Measurements from ENCODE around the gene LEMD3. TPM values are rescaled to one million over a fixed set of nuclear protein-coding genes. Genes with fewer than 3 reads are reported as not detected.
A peak's percentile ranks its signal among the peaks of the same experiment; 100 is the strongest.

The LEMD3 gene
- total RNA-seq (2021; ENCODE audit: unreplicated experiment) (26.9 TPM), Bru-seq, nascent RNA (percentile 83 among the genes with signal in this experiment), BruChase-seq, experiment 1, labeled RNA remaining after a 2-hour chase (percentile 80 among the genes with signal in this experiment), BruChase-seq, experiment 2, labeled RNA remaining after a 6-hour chase (percentile 68 among the genes with signal in this experiment)
- polyA plus RNA-seq (2012; ENCODE audit: insufficient read length), result 11.2 TPM
- long read RNA-seq, full-length matches to known transcripts, result 42 of 56 reads
- long read RNA-seq, partial matches to known transcripts, result 8 of 56 reads
- long read RNA-seq, other reads (novel, unspliced or antisense), result 6 of 56 reads

DNA sequence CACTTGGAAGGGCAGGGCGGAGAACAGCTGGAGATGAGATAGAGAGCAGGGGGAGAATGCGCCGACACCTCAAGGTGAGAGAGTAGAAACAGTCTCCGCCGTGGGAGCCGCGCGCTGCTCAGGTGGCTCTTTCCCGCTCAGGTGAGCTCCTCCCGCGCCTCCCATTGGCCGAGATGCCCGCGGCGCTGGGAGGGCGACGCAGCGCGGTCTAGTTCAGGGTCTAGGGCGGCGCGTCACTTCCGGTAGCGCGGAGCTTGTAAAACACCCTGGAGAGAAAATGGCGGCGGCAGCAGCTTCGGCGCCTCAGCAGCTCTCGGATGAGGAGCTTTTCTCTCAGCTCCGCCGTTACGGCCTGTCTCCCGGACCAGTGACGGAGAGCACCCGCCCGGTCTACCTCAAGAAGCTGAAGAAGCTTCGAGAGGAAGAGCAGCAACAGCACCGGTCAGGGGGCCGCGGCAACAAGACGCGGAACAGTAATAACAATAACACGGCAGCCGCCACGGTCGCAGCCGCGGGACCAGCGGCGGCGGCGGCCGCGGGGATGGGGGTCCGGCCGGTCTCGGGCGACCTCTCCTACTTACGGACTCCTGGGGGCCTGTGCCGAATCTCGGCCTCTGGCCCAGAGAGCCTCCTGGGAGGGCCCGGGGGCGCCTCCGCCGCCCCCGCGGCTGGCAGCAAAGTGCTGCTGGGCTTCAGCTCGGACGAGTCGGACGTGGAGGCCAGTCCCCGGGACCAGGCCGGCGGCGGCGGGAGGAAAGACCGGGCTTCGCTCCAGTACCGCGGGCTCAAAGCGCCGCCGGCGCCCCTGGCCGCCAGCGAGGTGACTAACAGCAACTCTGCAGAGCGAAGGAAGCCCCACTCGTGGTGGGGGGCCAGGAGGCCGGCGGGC lies at the start of gene LEMD3:
Gene LEMD3, plus strand, starts transcription at position 264 of the 889 bp plus-strand sequence. Its CDS starts 14 bp downstream, at position 278.
- Histone ChIP-seq H3K4me1 (ENCODE audit: control insufficient read depth, insufficient read depth, low read length) (peaks cover 13% of the 10 kb centered on the region), H3K27ac (ENCODE audit: low read length) (peak within 1 kb of the TSS; percentile 83), H3K9me3 (ENCODE audit: control insufficient read depth, insufficient read depth, low read depth, low read length) (no peaks in the 10 kb centered on the region), H3K4me3 (ENCODE audit: low read depth in 2 of 2, low read length in 2 of 2) (peak within 1 kb of the TSS; percentile 81 to 82), H3K27me3 (ENCODE audit: control insufficient read depth, insufficient read depth, low read length) (no peaks in the 10 kb centered on the region), H3K36me3 (ENCODE audit: control insufficient read depth, insufficient read depth, low read length) (peaks cover 3% of the 10 kb centered on the region)
- DNase-seq (ENCODE audit: low read depth, low spot score) (peak; percentile 46), ATAC-seq (peak; percentile 98)
- TF ChIP-seq, protein P1, sequence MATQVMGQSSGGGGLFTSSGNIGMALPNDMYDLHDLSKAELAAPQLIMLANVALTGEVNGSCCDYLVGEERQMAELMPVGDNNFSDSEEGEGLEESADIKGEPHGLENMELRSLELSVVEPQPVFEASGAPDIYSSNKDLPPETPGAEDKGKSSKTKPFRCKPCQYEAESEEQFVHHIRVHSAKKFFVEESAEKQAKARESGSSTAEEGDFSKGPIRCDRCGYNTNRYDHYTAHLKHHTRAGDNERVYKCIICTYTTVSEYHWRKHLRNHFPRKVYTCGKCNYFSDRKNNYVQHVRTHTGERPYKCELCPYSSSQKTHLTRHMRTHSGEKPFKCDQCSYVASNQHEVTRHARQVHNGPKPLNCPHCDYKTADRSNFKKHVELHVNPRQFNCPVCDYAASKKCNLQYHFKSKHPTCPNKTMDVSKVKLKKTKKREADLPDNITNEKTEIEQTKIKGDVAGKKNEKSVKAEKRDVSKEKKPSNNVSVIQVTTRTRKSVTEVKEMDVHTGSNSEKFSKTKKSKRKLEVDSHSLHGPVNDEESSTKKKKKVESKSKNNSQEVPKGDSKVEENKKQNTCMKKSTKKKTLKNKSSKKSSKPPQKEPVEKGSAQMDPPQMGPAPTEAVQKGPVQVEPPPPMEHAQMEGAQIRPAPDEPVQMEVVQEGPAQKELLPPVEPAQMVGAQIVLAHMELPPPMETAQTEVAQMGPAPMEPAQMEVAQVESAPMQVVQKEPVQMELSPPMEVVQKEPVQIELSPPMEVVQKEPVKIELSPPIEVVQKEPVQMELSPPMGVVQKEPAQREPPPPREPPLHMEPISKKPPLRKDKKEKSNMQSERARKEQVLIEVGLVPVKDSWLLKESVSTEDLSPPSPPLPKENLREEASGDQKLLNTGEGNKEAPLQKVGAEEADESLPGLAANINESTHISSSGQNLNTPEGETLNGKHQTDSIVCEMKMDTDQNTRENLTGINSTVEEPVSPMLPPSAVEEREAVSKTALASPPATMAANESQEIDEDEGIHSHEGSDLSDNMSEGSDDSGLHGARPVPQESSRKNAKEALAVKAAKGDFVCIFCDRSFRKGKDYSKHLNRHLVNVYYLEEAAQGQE (IDR thresholded peaks at IDR 0.05; ENCODE audit: insufficient read depth in 1 of 2, low read depth in 2 of 2, low read length in 1 of 2), result no peak; a peak in 1 of 4 replicates
- TF ChIP-seq POLR2AphosphoS5 (IDR thresholded peaks at IDR 0.05; ENCODE audit: low read depth, low read length) (peak; percentile 84), SIN3A (IDR thresholded peaks at IDR 0.05; ENCODE audit: borderline replicate concordance, insufficient read depth, low read depth, low read length) (peak; percentile 79; the same call in 1 of the 2 replicates), TCF7L2 (IDR thresholded peaks at IDR 0.05; ENCODE audit: low read depth, low read length) (peak; percentile 53)
- intact Hi-C loops (cut with micrococcal nuclease; ENCODE audit: unreplicated experiment), result no loop called here
- ChIA-PET POLR2A (interaction anchor here (0.6 to 1.4 kb wide), 3 partner anchors 10 to 1133 kb away, joined by 3 to 11 read pairs (median 4); no protein-coding TSS in a partner anchor), CTCF (no interaction called here)
- no TSS peak for BruUV-seq (replicated peaks)
- in situ Hi-C loops (cut with HindIII; ENCODE audit: low pct_unique_long_range_greater_than_20kb, low sequenced_read_pairs), result no loop called here

DNA sequence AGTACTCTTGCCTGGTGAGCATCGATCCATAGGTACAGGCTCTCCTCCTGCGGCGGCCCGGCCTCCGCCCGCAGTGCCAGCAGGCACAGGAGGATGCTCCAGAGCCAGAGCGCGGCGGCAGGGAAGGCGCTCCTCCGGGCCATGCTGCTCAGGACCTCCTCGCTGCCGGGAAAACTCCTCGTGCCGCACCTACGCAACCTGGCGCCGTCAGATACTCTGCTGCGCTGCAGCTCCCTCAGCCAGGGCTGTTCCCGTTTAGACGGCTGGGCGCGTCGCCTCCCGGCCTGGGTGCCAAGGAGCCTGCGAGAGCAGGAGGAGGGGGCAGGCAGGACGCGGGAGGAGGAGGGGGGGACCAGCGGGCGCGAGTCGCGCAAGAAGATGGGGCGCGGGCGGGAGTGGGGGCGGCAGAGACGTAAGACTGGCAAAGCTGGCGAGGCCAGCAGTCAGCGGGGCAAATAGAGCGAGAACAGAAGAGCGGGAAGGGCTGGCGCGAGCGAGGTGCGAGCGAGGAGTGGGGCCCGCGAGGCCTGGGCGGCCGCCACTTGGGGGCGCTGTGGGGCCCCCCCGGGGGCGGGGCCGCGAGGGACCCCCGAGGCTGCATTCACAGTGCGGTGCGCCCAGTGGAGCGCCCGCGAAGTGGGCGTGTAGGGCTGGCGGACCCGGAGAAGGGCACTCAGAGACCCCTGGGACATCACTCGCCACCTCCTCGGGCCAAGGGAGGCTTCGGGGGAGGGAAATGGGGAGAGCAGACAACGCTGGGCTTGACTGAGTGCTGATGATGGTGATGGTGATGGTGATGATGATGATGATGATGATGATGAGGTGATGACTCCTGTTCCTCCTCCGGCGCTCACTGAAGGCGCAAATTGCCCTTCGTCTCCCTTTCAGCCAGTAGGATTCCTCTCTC lies 48.1 kb upstream of the LEMD3 start, which contains the start of gene WIF1:
Gene WIF1, minus strand, starts transcription at position 257 of the 907 bp plus-strand sequence. Its CDS starts 114 bp downstream, at position 143.
- CTCF ChIA-PET, result interaction anchor here (0.7 kb wide), 1 partner anchor 1475 kb away, joined by 6 read pairs; no protein-coding TSS in a partner anchor
- Histone ChIP-seq H3K4me1 (ENCODE audit: control insufficient read depth, insufficient read depth, low read length) (no peaks in the 10 kb centered on the region), H3K27me3 (ENCODE audit: control insufficient read depth, insufficient read depth, low read length) (peaks cover 52% of the 10 kb centered on the region), H3K36me3 (ENCODE audit: control insufficient read depth, insufficient read depth, low read length) (no peaks in the 10 kb centered on the region; the same call in 1 of the 2 replicates), H3K4me3 (ENCODE audit: low read depth in 2 of 2, low read length in 2 of 2) (peak within 1 kb of the TSS; percentile 22 to 24), H3K27ac (ENCODE audit: low read length) (no peak within 1 kb of the TSS), H3K9me3 (ENCODE audit: control insufficient read depth, insufficient read depth, low read depth, low read length) (no peaks in the 10 kb centered on the region)
- no TSS peak for BruUV-seq (replicated peaks)
- TF ChIP-seq, protein P2, sequence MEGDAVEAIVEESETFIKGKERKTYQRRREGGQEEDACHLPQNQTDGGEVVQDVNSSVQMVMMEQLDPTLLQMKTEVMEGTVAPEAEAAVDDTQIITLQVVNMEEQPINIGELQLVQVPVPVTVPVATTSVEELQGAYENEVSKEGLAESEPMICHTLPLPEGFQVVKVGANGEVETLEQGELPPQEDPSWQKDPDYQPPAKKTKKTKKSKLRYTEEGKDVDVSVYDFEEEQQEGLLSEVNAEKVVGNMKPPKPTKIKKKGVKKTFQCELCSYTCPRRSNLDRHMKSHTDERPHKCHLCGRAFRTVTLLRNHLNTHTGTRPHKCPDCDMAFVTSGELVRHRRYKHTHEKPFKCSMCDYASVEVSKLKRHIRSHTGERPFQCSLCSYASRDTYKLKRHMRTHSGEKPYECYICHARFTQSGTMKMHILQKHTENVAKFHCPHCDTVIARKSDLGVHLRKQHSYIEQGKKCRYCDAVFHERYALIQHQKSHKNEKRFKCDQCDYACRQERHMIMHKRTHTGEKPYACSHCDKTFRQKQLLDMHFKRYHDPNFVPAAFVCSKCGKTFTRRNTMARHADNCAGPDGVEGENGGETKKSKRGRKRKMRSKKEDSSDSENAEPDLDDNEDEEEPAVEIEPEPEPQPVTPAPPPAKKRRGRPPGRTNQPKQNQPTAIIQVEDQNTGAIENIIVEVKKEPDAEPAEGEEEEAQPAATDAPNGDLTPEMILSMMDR (IDR thresholded peaks at IDR 0.05), result peak; percentile 80
- no peak for TF ChIP-seq POLR2AphosphoS5 (IDR thresholded peaks at IDR 0.05; ENCODE audit: low read depth, low read length)
- POLR2A ChIA-PET, result no interaction called here
- intact Hi-C loops (cut with micrococcal nuclease; ENCODE audit: unreplicated experiment) (no loop called here), in situ Hi-C loops (cut with HindIII; ENCODE audit: low pct_unique_long_range_greater_than_20kb, low sequenced_read_pairs) (no loop called here)
- DNase-seq (ENCODE audit: low read depth, low spot score), result no peak
- peak; percentile 88 for ATAC-seq
